ENCODE measurements around the gene RNF225.

RNF225 gene

DNA sequence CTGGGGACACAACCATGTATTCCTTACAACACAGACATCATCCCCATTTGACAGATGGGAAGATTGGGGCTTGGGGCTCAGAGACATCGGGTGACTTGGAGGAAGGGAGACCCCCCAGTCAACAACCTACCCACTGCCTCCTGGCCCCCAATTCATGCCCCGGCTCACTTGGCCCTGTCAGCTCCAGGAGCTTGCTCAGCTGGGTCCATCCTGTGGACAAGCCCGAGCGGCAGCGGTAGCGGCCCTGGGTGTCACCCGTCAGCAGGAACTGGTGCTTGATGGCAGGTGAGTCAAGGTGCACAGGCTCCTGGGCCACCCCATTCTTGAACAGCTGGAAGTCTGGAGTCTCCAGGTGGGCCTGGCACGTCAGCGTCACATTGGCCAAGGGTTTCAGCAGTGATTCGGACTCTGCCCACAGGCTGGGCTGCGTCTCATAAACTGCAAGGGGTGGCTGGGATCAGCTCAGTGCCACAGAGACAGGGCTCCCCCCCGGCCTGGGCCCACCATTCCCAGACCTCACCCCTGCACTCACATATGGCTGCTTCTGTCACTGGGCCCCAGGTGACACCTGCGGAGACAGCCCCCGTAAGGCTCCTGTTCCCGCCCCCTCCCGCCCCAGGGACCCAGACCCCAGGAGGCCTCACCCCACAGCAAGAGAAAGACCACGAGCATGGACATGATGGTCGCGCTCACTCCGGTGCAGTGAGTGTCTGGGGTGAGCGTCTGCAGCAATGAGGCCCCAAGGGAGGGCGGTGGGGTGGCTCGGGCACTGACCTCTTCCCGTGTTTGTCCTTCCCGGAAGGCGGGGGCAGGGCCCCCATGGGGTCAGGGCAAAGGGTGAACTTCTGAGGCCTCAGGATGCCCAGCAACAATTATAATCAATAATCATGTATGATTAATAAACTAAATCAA is 42.4 kb upstream of the RNF225 start, which contains the start of gene A1BG:
TSS of gene A1BG (minus strand) at position 733 of the 912 bp plus-strand sequence. CDS start at position 678, 55 bp downstream.
- no peaks in the 10 kb centered on the region for H3K36me3 ChIP-seq (ENCODE audit: control insufficient read depth in 1 of 2, insufficient read depth in 2 of 2, low read length in 2 of 2)
- no peak within 1 kb of the TSS for H3K4me3 ChIP-seq (ENCODE audit: low read depth in 1 of 2, low read length in 2 of 2)
- H3K27ac ChIP-seq (ENCODE audit: low read depth, low read length), result no peak within 1 kb of the TSS
- H3K4me1 ChIP-seq (ENCODE audit: control insufficient read depth in 1 of 2, insufficient read depth in 2 of 2, low read length in 2 of 2), result peaks cover 0 to 10% of the 10 kb centered on the region in 2 donors
- H3K9me3 ChIP-seq (ENCODE audit: control insufficient read depth in 1 of 2, low read length in 2 of 2), result no peaks in the 10 kb centered on the region
- no peak within 1 kb of the TSS for H3K9ac ChIP-seq (ENCODE audit: low read depth in 1 of 2, low read length in 2 of 2)
- H3K27me3 ChIP-seq (ENCODE audit: control insufficient read depth in 1 of 2, insufficient read depth in 2 of 2, low read length in 2 of 2), result peaks cover 0 to 3% of the 10 kb centered on the region in 2 donors

DNA sequence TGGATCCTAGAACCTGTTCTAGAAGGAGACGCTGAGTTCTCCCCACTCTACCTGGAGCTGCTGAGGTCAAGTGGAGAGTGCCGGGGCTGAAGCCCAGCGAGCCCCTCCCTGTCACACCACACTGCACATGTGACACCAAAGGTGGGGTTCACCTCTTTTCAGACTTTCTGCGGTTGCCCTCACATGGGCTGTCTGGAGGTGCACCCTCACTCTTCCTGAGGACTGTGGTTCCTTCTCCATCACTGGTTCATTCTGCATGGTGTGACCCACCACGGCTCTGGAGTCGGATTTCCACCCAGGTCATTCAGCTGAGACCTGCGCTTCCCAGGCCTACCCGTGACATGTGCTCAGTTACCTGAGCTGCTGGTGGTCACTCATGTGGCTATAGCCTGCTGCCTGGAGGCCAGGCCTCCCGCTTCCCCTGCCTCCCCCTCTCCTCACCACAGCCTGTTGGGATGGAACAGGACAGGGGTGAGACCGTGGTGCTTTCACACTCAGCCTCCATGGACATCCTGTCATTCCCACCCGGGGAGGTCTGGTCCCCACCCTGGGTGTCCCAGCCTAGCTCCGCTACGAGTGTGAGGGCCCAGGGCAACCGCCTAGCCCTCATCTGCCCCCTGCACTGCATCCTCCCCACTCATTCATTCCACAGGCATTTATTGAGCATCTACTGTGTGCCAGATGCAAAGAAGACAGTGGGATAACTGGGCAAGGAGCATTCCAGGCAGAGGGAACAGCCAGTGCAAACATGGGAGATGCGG is 41.6 kb upstream of the RNF225 start:
- Histone ChIP-seq H3K9ac (ENCODE audit: low read depth in 1 of 2, low read length in 2 of 2) (no peak overlapping the region), H3K4me1 (ENCODE audit: control insufficient read depth in 1 of 2, insufficient read depth in 2 of 2, low read length in 2 of 2) (peaks cover 0 to 10% of the 10 kb centered on the region in 2 donors), H3K36me3 (ENCODE audit: control insufficient read depth in 1 of 2, insufficient read depth in 2 of 2, low read length in 2 of 2) (no peaks in the 10 kb centered on the region), H3K4me3 (ENCODE audit: low read depth in 1 of 2, low read length in 2 of 2) (no peak overlapping the region), H3K27me3 (ENCODE audit: control insufficient read depth in 1 of 2, insufficient read depth in 2 of 2, low read length in 2 of 2) (peaks cover 0 to 3% of the 10 kb centered on the region in 2 donors), H3K27ac (ENCODE audit: low read depth, low read length) (no peak overlapping the region), H3K9me3 (ENCODE audit: control insufficient read depth in 1 of 2, low read length in 2 of 2) (no peaks in the 10 kb centered on the region)

DNA sequence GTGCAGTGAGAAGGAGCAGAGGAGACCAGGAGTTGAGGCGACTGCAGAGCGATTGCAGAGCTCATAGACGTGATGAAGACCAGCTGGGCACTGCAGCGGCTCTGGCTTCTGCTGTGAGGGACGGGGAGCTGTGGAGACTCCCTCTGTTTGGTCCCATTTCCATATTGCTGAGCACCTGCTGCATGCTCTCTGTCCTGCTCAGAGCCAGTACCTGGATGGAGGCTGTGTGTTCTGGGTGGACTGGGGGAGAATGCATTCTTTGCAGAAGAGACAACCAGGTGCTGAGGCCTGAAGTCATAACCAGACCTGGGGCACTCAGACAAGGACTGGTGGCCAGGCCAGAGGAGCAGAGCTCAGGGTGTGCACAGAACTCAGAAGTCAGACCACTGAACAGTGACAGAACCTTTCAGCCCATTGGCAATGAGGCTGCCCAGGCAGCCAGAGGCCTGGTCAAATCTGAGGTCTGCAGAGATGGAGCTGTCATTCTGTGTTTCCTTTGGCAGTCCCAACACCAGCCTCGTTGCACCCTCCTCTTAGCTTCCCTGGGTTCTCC is 40.9 kb upstream of the RNF225 start:
- H3K36me3 ChIP-seq (ENCODE audit: control insufficient read depth in 1 of 2, insufficient read depth in 2 of 2, low read length in 2 of 2), result no peaks in the 10 kb centered on the region
- no peak overlapping the region for H3K4me3 ChIP-seq (ENCODE audit: low read depth in 1 of 2, low read length in 2 of 2)
- peaks cover 0 to 3% of the 10 kb centered on the region in 2 donors for H3K27me3 ChIP-seq (ENCODE audit: control insufficient read depth in 1 of 2, insufficient read depth in 2 of 2, low read length in 2 of 2)
- no peak overlapping the region for H3K9ac ChIP-seq (ENCODE audit: low read depth in 1 of 2, low read length in 2 of 2)
- H3K4me1 ChIP-seq (ENCODE audit: control insufficient read depth in 1 of 2, insufficient read depth in 2 of 2, low read length in 2 of 2), result peaks cover 0 to 10% of the 10 kb centered on the region in 2 donors
- H3K27ac ChIP-seq (ENCODE audit: low read depth, low read length), result no peak overlapping the region
- H3K9me3 ChIP-seq (ENCODE audit: control insufficient read depth in 1 of 2, low read length in 2 of 2), result no peaks in the 10 kb centered on the region

DNA sequence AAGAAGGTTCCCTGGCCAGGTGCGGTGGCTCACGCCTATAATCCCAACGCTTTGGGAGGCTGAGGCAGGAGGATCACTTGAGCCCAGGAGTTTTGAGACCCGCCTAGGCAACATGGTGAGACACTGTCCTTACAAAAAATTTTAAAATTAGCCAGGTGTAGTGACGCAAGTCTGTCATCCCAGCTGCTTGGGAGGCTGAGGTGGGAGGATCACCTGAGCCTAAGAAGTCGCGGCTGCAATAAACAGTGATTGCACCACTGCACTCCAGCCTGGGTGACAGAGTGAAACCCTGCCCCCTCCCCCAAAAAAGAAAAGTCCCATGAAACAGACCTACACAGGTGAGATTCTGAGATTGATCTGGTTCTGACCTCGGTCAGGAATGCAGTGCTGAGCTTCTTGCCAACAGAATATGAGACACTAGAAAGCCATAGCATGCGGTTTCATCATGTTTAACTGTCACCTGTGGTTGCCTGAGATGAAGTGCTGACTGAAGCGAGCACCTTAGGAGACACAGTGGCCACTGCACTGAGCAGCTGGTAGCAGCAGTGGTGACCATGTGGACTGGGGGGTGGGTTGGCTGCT is 40.1 kb upstream of the RNF225 start:
- H3K36me3 ChIP-seq (ENCODE audit: control insufficient read depth in 1 of 2, insufficient read depth in 2 of 2, low read length in 2 of 2), result no peaks in the 10 kb centered on the region

DNA sequence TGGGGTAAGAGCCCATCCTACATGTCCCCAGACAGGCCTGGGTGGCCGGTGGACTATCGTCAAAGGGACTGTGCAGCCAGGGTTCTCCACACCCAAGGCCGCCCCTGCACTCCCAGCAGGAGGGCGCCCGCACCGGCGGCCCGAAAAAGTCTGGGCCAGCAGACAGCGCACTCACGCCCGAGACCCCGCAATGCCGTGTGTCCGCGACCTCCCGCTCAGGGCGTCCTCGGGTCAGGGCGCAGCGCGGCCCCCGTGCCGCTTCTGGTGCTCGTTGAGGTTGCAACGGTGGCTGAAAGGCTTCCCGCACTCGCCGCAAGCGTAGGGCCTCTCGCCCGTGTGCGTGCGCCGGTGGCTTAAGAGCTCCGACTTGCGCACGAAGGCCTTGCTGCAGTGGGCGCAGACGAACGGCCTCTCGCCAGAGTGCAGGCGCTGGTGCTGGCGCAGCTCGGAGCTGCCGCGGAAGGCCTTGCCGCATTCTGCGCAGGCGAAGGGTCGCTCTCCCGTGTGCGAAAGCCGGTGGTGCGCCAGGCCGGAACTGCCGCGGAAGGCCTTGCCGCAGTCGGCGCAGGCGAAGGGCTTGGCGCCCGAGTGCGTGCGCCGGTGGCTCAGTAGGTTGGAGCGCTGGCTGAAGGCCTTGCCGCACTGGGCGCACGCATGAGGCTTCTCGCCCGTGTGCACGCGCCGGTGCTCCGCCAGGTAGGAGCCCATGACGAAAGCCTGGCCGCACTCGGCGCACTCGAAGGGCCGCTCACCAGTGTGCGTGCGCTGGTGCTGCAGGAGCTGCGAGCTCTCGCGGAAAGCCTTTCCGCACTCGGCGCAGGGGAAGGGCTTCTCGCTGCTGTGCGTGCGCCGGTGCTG is 39.3 kb upstream of the RNF225 start:
- Histone ChIP-seq H3K27ac (ENCODE audit: low read depth, low read length) (no peak overlapping the region), H3K27me3 (ENCODE audit: control insufficient read depth in 1 of 2, insufficient read depth in 2 of 2, low read length in 2 of 2) (no peaks in the 10 kb centered on the region)

More for the DNA sequence above, 40.1 kb upstream of the RNF225 start:
- no peak overlapping the region for H3K4me3 ChIP-seq (ENCODE audit: low read depth in 1 of 2, low read length in 2 of 2)
- no peaks in the 10 kb centered on the region for H3K27me3 ChIP-seq (ENCODE audit: control insufficient read depth in 1 of 2, insufficient read depth in 2 of 2, low read length in 2 of 2)
- H3K9ac ChIP-seq (ENCODE audit: low read depth in 1 of 2, low read length in 2 of 2), result no peak overlapping the region
- no peak overlapping the region for H3K27ac ChIP-seq (ENCODE audit: low read depth, low read length)
- H3K4me1 ChIP-seq (ENCODE audit: control insufficient read depth in 1 of 2, insufficient read depth in 2 of 2, low read length in 2 of 2), result peaks cover 0 to 10% of the 10 kb centered on the region in 2 donors
- no peaks in the 10 kb centered on the region for H3K9me3 ChIP-seq (ENCODE audit: control insufficient read depth in 1 of 2, low read length in 2 of 2)

DNA sequence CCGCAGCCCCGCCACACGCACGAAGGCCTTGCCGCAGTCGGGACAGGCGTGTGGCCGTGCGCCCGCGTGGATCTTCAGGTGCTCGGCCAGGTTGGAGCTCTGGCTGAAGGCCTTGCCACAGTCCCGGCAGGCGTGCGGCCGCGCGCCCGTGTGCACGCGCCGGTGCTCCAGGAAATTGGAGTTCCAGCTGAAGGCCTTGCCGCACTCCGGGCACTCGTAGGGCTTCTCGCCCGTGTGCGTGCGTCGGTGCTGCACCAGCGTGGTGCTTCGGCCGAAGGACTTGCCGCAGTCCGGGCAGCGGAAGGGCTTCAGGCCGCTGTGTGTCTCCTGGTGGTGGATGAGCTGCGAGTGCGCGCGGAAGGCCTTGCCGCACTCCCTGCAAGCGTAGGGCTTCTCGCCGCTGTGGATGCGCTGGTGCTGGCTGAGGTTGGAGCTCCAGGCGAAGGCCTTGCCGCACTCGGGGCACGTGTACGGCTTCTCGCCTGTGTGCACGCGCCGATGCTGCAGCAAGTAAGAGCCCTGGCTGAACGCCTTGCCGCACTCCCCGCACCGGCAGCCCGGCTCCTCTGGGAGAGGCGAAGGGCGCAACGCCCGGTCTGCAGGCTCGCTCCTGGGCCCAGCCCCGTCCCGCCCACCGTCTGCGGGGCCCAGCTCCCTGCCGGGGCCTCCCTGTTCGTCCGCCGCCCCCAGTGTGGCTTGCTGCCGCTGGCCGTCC is 38.5 kb upstream of the RNF225 start:
- no peaks in the 10 kb centered on the region for H3K9me3 ChIP-seq (ENCODE audit: control insufficient read depth in 1 of 2, low read length in 2 of 2)
- no peaks in the 10 kb centered on the region for H3K27me3 ChIP-seq (ENCODE audit: control insufficient read depth in 1 of 2, insufficient read depth in 2 of 2, low read length in 2 of 2)
- H3K9ac ChIP-seq (ENCODE audit: low read depth in 1 of 2, low read length in 2 of 2), result no peak overlapping the region
- H3K4me3 ChIP-seq (ENCODE audit: low read depth in 1 of 2, low read length in 2 of 2), result peak overlapping the region; percentile 22 to 32
- peaks cover 4 to 15% of the 10 kb centered on the region in 2 donors for H3K4me1 ChIP-seq (ENCODE audit: control insufficient read depth in 1 of 2, insufficient read depth in 2 of 2, low read length in 2 of 2)
- no peaks in the 10 kb centered on the region for H3K36me3 ChIP-seq (ENCODE audit: control insufficient read depth in 1 of 2, insufficient read depth in 2 of 2, low read length in 2 of 2)
- no peak overlapping the region for H3K27ac ChIP-seq (ENCODE audit: low read depth, low read length)

More for the DNA sequence above, 39.3 kb upstream of the RNF225 start:
- no peaks in the 10 kb centered on the region for H3K36me3 ChIP-seq (ENCODE audit: control insufficient read depth in 1 of 2, insufficient read depth in 2 of 2, low read length in 2 of 2)
- H3K4me1 ChIP-seq (ENCODE audit: control insufficient read depth in 1 of 2, insufficient read depth in 2 of 2, low read length in 2 of 2), result peaks cover 0 to 10% of the 10 kb centered on the region in 2 donors
- no peak overlapping the region for H3K9ac ChIP-seq (ENCODE audit: low read depth in 1 of 2, low read length in 2 of 2)
- peak overlapping the region; percentile 22 to 32 for H3K4me3 ChIP-seq (ENCODE audit: low read depth in 1 of 2, low read length in 2 of 2)
- no peaks in the 10 kb centered on the region for H3K9me3 ChIP-seq (ENCODE audit: control insufficient read depth in 1 of 2, low read length in 2 of 2)

DNA sequence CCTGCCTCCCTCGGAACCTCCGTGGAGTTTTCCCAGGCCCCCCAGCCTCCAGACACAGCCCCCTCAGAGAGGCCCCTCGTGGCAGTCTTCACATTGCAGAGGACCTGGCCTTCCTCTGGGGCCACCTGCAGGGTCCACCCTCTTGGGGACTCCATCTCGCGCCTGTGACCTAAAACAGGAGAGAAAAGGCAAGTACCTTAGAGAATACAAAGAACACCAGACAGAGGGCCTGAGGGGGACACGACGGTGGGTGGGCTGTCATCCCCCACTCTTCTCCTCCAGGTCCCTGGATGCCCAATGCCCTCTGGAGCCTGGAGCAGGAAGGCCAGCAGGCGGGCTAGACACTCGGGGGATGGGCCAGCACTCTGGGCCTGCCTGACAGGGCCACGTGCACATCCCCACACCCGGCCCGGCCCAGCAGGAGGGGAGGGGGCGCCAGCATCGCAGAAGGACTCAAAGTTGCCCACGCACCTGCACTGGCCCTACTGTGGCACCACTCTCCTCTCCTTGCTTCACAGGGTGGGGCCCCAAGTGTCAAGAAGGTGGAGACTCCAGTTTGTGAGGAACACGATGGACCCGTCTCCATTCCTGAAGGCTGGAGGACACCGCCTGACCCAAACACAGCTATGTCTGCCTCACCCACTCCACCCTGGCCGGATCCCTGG is 37.8 kb upstream of the RNF225 start:
- H3K4me3 ChIP-seq (ENCODE audit: low read depth in 1 of 2, low read length in 2 of 2), result no peak overlapping the region
- H3K27ac ChIP-seq (ENCODE audit: low read depth, low read length), result no peak overlapping the region
- H3K9ac ChIP-seq (ENCODE audit: low read depth in 1 of 2, low read length in 2 of 2), result no peak overlapping the region
- H3K27me3 ChIP-seq (ENCODE audit: control insufficient read depth in 1 of 2, insufficient read depth in 2 of 2, low read length in 2 of 2), result no peaks in the 10 kb centered on the region
- no peaks in the 10 kb centered on the region for H3K9me3 ChIP-seq (ENCODE audit: control insufficient read depth in 1 of 2, low read length in 2 of 2)
- H3K36me3 ChIP-seq (ENCODE audit: control insufficient read depth in 1 of 2, insufficient read depth in 2 of 2, low read length in 2 of 2), result no peaks in the 10 kb centered on the region
- H3K4me1 ChIP-seq (ENCODE audit: control insufficient read depth in 1 of 2, insufficient read depth in 2 of 2, low read length in 2 of 2), result peaks cover 4 to 17% of the 10 kb centered on the region in 2 donors

DNA sequence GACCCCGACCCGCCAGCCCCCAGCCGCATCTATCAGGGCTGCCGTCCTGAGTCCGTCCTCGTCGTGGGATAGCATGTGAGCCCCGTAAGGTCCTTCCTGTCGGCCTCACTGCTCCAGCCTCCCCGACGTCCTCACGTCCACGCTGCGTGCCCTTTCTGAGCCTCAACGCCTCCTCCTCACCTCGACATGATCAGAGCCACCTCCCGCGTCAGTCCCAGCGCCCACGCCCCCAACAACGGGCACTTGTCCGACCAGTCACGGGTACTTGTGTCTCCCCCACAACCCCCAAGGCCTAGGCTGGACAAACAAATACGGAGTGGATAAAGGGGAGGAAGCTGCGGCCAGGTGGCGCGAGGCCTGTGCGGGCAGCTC is 33.6 kb upstream of the RNF225 start:
- peak overlapping the region; percentile 94 for H3K4me3 ChIP-seq (ENCODE audit: low read depth in 1 of 2, low read length in 2 of 2)
- H3K4me1 ChIP-seq (ENCODE audit: control insufficient read depth in 1 of 2, insufficient read depth in 2 of 2, low read length in 2 of 2), result peaks cover 4 to 10% of the 10 kb centered on the region in 2 donors
- H3K27me3 ChIP-seq (ENCODE audit: control insufficient read depth in 1 of 2, insufficient read depth in 2 of 2, low read length in 2 of 2), result no peaks in the 10 kb centered on the region
- peak overlapping the region; percentile 75 to 78 for H3K9ac ChIP-seq (ENCODE audit: low read depth in 1 of 2, low read length in 2 of 2)
- H3K27ac ChIP-seq (ENCODE audit: low read depth, low read length), result peak overlapping the region; percentile 92
- H3K9me3 ChIP-seq (ENCODE audit: control insufficient read depth in 1 of 2, low read length in 2 of 2), result no peaks in the 10 kb centered on the region
- H3K36me3 ChIP-seq (ENCODE audit: control insufficient read depth in 1 of 2, insufficient read depth in 2 of 2, low read length in 2 of 2), result no peaks in the 10 kb centered on the region

All from duodenal mucosa (tissue), 2 donors.